SK-N-SH (cell line): ENCODE measurements around the gene HSPB7. TPM values are rescaled to one million over a fixed set of nuclear protein-coding genes. Genes with fewer than 3 reads are reported as not detected.

Experiments used
- CTCF ChIA-PET: fragments of 300-600, 350-600 bp; formaldehyde crosslinking; extraction: SDS; loops from one replicate; lab custom pipeline; 2021; lab: Yijun Ruan, JAX
- POLR2A ChIA-PET: fragments of 350-600 bp; sonication (Branson Sonifier 250); formaldehyde crosslinking; extraction: SDS; loops from one replicate; lab custom pipeline; 2020; ENCODE audit warnings: antibody characterized with exemption, inconsistent platforms; lab: Yijun Ruan, JAX
- DNase-seq: peaks from one replicate; pipeline ENCODE4 v3.0.0; 2012
- H2AFZ ChIP-seq: fragments of 200-600 bp; sonication (generic); 2 replicates; pipeline ENCODE4 v1.8.1; 2016; ENCODE audit warnings: antibody characterized with exemption, mild to moderate bottlenecking, low read depth
- H3F3A ChIP-seq: fragments of 200-600 bp; sonication (generic); replicated peaks from 2 replicates; pipeline ENCODE3; 2016; ENCODE audit warnings: antibody characterized with exemption, mild to moderate bottlenecking; ENCODE audit not compliant: insufficient read depth
- H3K27ac ChIP-seq, 2 experiments: fragments of 200-500 bp in 1 of 2; fragments of 200-600 bp in 1 of 2; sonication (Bioruptor generic) in 1 of 2; sonication (generic), shearing (Covaris generic) in 1 of 2; 2 replicates each; pipeline versions ENCODE4 v1.5.1 to v1.6.1; 2014 to 2016; ENCODE audit warnings: low read depth in 2 of 2, inconsistent platforms in 1 of 2, low read length in 1 of 2, mild to moderate bottlenecking in 1 of 2, mixed read lengths in 1 of 2
- H3K27me3 ChIP-seq: fragments of 200-600 bp; sonication (generic), shearing (Covaris generic); 2 replicates; pipeline ENCODE4 v1.6.1; 2016; ENCODE audit warnings: mixed run types; ENCODE audit not compliant: insufficient read depth
- H3K36me3 ChIP-seq, 2 experiments: fragments of 200-500 bp in 1 of 2; fragments of 200-600 bp in 1 of 2; sonication (Bioruptor generic) in 1 of 2; sonication (generic) in 1 of 2; replicated peaks in 1 of 2; 2 replicates each; pipeline versions ENCODE3 to v1.5.1; 2014 to 2016; ENCODE audit warnings: low read length in 1 of 2, mild to moderate bottlenecking in 1 of 2; ENCODE audit not compliant: insufficient read depth in 2 of 2, control insufficient read depth in 1 of 2
- H3K4me1 ChIP-seq, 2 experiments: fragments of 200-500 bp in 1 of 2; fragments of 200-600 bp in 1 of 2; sonication (Bioruptor generic) in 1 of 2; sonication (generic), shearing (Covaris generic) in 1 of 2; 2 replicates each; pipeline versions ENCODE4 v1.5.1 to v1.6.1; 2014 to 2016; ENCODE audit warnings: low read depth in 1 of 2, low read length in 1 of 2, mixed run types in 1 of 2; ENCODE audit not compliant: insufficient read depth in 2 of 2, control insufficient read depth in 1 of 2
- H3K4me2 ChIP-seq: fragments of 200-600 bp; sonication (generic), shearing (Covaris generic); 2 replicates; pipeline ENCODE4 v1.6.1; 2017; ENCODE audit warnings: mixed run types
- H3K4me3 ChIP-seq, 2 experiments: fragments of 200-500 bp in 1 of 2; fragments of 200-600 bp in 1 of 2; sonication (Bioruptor generic) in 1 of 2; sonication (generic), shearing (Covaris generic) in 1 of 2; 2 replicates each; pipeline versions ENCODE4 v1.5.1 to v1.8.1; 2014 to 2016; ENCODE audit warnings: low read depth in 2 of 2, inconsistent platforms in 1 of 2, low read length in 1 of 2, mild to moderate bottlenecking in 1 of 2, mixed read lengths in 1 of 2, moderate library complexity in 1 of 2
- H3K79me2 ChIP-seq: fragments of 200-600 bp; sonication (generic); 2 replicates; pipeline ENCODE4 v1.8.1; 2017; ENCODE audit warnings: mild to moderate bottlenecking; ENCODE audit not compliant: insufficient read depth
- H3K9ac ChIP-seq: fragments of 200-600 bp; sonication (generic); 2 replicates; pipeline ENCODE4 v1.6.1; 2017; ENCODE audit warnings: mixed run types
- H3K9me2 ChIP-seq: fragments of 200-600 bp; sonication (generic); 2 replicates; pipeline ENCODE4 v1.6.1; 2017; ENCODE audit warnings: mixed run types
- H3K9me3 ChIP-seq: fragments of 200-600 bp; sonication (generic); 2 replicates; pipeline ENCODE4 v1.6.1; 2017; ENCODE audit warnings: mixed run types, mild to moderate bottlenecking, moderate library complexity
- H4K20me1 ChIP-seq: fragments of 200-600 bp; sonication (generic); 2 replicates; pipeline ENCODE4 v1.6.1; 2017; ENCODE audit warnings: mild to moderate bottlenecking, mixed run types; ENCODE audit not compliant: insufficient read depth
- CHD2 ChIP-seq: fragments of 150-350 bp; IDR thresholded peaks from 2 replicates; pipeline ENCODE4 v1.6.1; 2018; ENCODE audit warnings: low read length; ENCODE audit not compliant: partially characterized antibody
- ELF1 ChIP-seq: IDR thresholded peaks from 2 replicates; pipeline ENCODE4 v1.4.0; 2012
- FOSL2 ChIP-seq: IDR thresholded peaks from 2 replicates; pipeline ENCODE4 v1.4.0; 2012; ENCODE audit warnings: low read depth, mild to moderate bottlenecking, moderate library complexity, borderline replicate concordance
- GATA2 ChIP-seq: sonication (generic); formaldehyde crosslinking; IDR thresholded peaks from 2 replicates; pipeline ENCODE4 v1.5.0; 2020; ENCODE audit warnings: mild to moderate bottlenecking, missing genetic modification reagents
- MAX ChIP-seq: IDR thresholded peaks from 2 replicates; pipeline ENCODE4 v1.4.0; 2012; ENCODE audit warnings: low read depth
- NFIC ChIP-seq: IDR thresholded peaks from 2 replicates; pipeline ENCODE4 v1.4.0; 2012; ENCODE audit warnings: borderline replicate concordance
- NRF1 ChIP-seq: IDR thresholded peaks from 2 replicates; pipeline ENCODE4 v1.6.1; 2012; ENCODE audit warnings: low read depth, mild to moderate bottlenecking, low read length
- POLR2AphosphoS5 ChIP-seq: IDR thresholded peaks from 2 replicates; pipeline ENCODE4 v1.6.1; 2012; ENCODE audit warnings: low read depth, low read length
- RXRA ChIP-seq: IDR thresholded peaks from 2 replicates; pipeline ENCODE4 v1.4.0; 2012; ENCODE audit warnings: low read depth, mild to moderate bottlenecking, borderline replicate concordance
- TEAD4 ChIP-seq: IDR thresholded peaks from 2 replicates; pipeline ENCODE4 v1.4.0; 2012; ENCODE audit warnings: mild to moderate bottlenecking, borderline replicate concordance; ENCODE audit not compliant: insufficient read depth
- ZBTB33 ChIP-seq: IDR thresholded peaks from 2 replicates; pipeline ENCODE4 v1.4.0; 2012; ENCODE audit warnings: low read depth, borderline replicate concordance
- WGBS: methylation state at CpG from one replicate; pipeline ENCODE4 v1.1.6; 2017; ENCODE audit warnings: low lambda C conversion rate; 5-methylcytosine and 5-hydroxymethylcytosine counted together
- polyA plus RNA-seq, 3 experiments: library from polyadenylated mRNA; depleted of rRNA; stranded (reverse); fragments of >200 nt; gene quantifications; 2 replicates each; pipeline ENCODE4 v1.2.3, GENCODE V29; 2012
- TF ChIP-seq, protein P1 (sequence below): IDR thresholded peaks from 2 replicates; pipeline ENCODE4 v1.6.1; 2012; ENCODE audit warnings: mild to moderate bottlenecking, low read depth, low read length, moderate library complexity
- TF ChIP-seq, protein P2 (sequence below): IDR thresholded peaks from 2 replicates; pipeline ENCODE4 v1.4.0; 2012; ENCODE audit warnings: low read depth, borderline replicate concordance

Gene HSPB7
- polyA plus RNA-seq, 1 of the 3 experiments (the other 2 are of a cell fraction) = 0.05 TPM

- no peak overlapping the region for H3K9ac ChIP-seq
- WGBS = 13% methylated on average over 19 of the region's 25 CpGs
- peak; percentile 72 for DNase-seq
Measured at GRCh38 chr1:16048573-16049189, 30.8 kb upstream of the HSPB7 start.

GRCh38 chr1:16047791-16048475 is 30.1 kb upstream of the HSPB7 start:
- peaks cover 0 to 3% of the 10 kb centered on the region in 2 experiments; a peak in 1 of 4 replicates for H3K4me1 ChIP-seq
- H3F3A ChIP-seq = no peaks in the 10 kb centered on the region
- 87% methylated on average over 17 of the region's 19 CpGs for WGBS
- H3K9ac ChIP-seq = no peak overlapping the region
- no peak overlapping the region for H3K27ac ChIP-seq
- H3K27me3 ChIP-seq = no peaks in the 10 kb centered on the region
- H3K9me3 ChIP-seq = no peaks in the 10 kb centered on the region
- no peaks in the 10 kb centered on the region for H3K79me2 ChIP-seq
- no peak overlapping the region for H2AFZ ChIP-seq
- no peak overlapping the region for H3K4me3 ChIP-seq
- POLR2A ChIA-PET = no interaction called here
- H3K36me3 ChIP-seq = no peaks in the 10 kb centered on the region
- no peak for DNase-seq
- CTCF ChIA-PET = interaction anchor here (0.8 to 2.7 kb wide), 5 partner anchors 8 to 232 kb away, joined by 3 to 10 read pairs (median 3); no protein-coding TSS in a partner anchor
- H3K4me2 ChIP-seq = no peak overlapping the region
- H4K20me1 ChIP-seq = no peaks in the 10 kb centered on the region
- H3K9me2 ChIP-seq = no peaks in the 10 kb centered on the region
- TF ChIP-seq, protein P1, sequence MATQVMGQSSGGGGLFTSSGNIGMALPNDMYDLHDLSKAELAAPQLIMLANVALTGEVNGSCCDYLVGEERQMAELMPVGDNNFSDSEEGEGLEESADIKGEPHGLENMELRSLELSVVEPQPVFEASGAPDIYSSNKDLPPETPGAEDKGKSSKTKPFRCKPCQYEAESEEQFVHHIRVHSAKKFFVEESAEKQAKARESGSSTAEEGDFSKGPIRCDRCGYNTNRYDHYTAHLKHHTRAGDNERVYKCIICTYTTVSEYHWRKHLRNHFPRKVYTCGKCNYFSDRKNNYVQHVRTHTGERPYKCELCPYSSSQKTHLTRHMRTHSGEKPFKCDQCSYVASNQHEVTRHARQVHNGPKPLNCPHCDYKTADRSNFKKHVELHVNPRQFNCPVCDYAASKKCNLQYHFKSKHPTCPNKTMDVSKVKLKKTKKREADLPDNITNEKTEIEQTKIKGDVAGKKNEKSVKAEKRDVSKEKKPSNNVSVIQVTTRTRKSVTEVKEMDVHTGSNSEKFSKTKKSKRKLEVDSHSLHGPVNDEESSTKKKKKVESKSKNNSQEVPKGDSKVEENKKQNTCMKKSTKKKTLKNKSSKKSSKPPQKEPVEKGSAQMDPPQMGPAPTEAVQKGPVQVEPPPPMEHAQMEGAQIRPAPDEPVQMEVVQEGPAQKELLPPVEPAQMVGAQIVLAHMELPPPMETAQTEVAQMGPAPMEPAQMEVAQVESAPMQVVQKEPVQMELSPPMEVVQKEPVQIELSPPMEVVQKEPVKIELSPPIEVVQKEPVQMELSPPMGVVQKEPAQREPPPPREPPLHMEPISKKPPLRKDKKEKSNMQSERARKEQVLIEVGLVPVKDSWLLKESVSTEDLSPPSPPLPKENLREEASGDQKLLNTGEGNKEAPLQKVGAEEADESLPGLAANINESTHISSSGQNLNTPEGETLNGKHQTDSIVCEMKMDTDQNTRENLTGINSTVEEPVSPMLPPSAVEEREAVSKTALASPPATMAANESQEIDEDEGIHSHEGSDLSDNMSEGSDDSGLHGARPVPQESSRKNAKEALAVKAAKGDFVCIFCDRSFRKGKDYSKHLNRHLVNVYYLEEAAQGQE = no peak
- TF ChIP-seq GATA2 (CRISPR knock-in tag) (no peak), ELF1 (no peak), CHD2 (no peak), TEAD4 (no peak), MAX (no peak), NFIC (no peak), ZBTB33 (no peak), RXRA (no peak), POLR2AphosphoS5 (no peak)
- TF ChIP-seq, protein P2, sequence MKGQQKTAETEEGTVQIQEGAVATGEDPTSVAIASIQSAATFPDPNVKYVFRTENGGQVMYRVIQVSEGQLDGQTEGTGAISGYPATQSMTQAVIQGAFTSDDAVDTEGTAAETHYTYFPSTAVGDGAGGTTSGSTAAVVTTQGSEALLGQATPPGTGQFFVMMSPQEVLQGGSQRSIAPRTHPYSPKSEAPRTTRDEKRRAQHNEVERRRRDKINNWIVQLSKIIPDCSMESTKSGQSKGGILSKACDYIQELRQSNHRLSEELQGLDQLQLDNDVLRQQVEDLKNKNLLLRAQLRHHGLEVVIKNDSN = no peak

More at GRCh38 chr1:16048573-16049189, 30.8 kb upstream of the HSPB7 start:
- POLR2A ChIA-PET = no interaction called here
- TF ChIP-seq FOSL2 = no peak
- TF ChIP-seq NRF1 = 0 out of 2 replicates have a peak, but pooled peaks have one; percentile 7
- no peaks in the 10 kb centered on the region for H3K27me3 ChIP-seq
- peak overlapping the region; percentile 74; the same call in 1 of the 2 replicates for H2AFZ ChIP-seq
- peak overlapping the region; percentile 64; the same call in 1 of the 2 replicates for H3K4me2 ChIP-seq
- H3K9me3 ChIP-seq = no peaks in the 10 kb centered on the region
- no peaks in the 10 kb centered on the region for H4K20me1 ChIP-seq
- H3K9me2 ChIP-seq = no peaks in the 10 kb centered on the region
- peaks cover 0 to 3% of the 10 kb centered on the region in 2 experiments; a peak in 1 of 4 replicates for H3K4me1 ChIP-seq
- H3F3A ChIP-seq = no peaks in the 10 kb centered on the region
- H3K27ac ChIP-seq = no peak overlapping the region
- H3K79me2 ChIP-seq = no peaks in the 10 kb centered on the region
- peak overlapping the region; percentile 38 to 41; a peak in 3 of 4 replicates for H3K4me3 ChIP-seq
- CTCF ChIA-PET = interaction anchor here (1.0 to 1.1 kb wide), 2 partner anchors 16 to 54 kb away, joined by 3 read pairs; no protein-coding TSS in a partner anchor
- H3K36me3 ChIP-seq = no peaks in the 10 kb centered on the region
